Kidney (tissue), 14 donors: ENCODE data around the gene B4GAT1. TPM values are rescaled to one million over a fixed set of nuclear protein-coding genes. Genes with fewer than 3 reads are reported as not detected.

Source experiments
- DNase-seq, 5 donors: peaks; one replicate each; pipeline ENCODE4 v3.0.0-alpha.2; 2013 to 2020
- FAIRE-seq: peaks from 2 replicates; lab custom pipeline; 2012; peaks lifted over from hg19 to GRCh38; lab: Jason Lieb, UNC
- H3K27ac ChIP-seq, 2 donors: one replicate each; pipeline ENCODE4 v1.7.0; 2013; ENCODE audit warnings: low read depth in 2 of 2, low read length in 2 of 2, inconsistent platforms in 1 of 2
- H3K27me3 ChIP-seq: one replicate; pipeline ENCODE4 v1.7.1; 2013; ENCODE audit warnings: low read length, inconsistent platforms; ENCODE audit not compliant: control insufficient read depth, insufficient read depth
- H3K36me3 ChIP-seq, 3 donors: one replicate each; pipeline versions ENCODE4 v1.7.0 to v1.7.1; 2013; ENCODE audit warnings: low read length in 3 of 3, control low read depth in 1 of 3, inconsistent platforms in 1 of 3; ENCODE audit not compliant: insufficient read depth in 3 of 3, control insufficient read depth in 2 of 3
- H3K4me1 ChIP-seq, 3 donors: one replicate each; pipeline versions ENCODE4 v1.7.0 to v1.7.1; 2013; ENCODE audit warnings: low read length in 3 of 3, inconsistent platforms in 1 of 3, low read depth in 1 of 3; ENCODE audit not compliant: control insufficient read depth in 2 of 3, insufficient read depth in 2 of 3
- H3K4me3 ChIP-seq, 3 donors: one replicate each; pipeline versions ENCODE4 v1.7.0 to v1.8.1; 2013; ENCODE audit warnings: low read length in 3 of 3, control low read depth in 1 of 3, inconsistent platforms in 1 of 3
- H3K9ac ChIP-seq, 3 donors: one replicate each; pipeline versions ENCODE4 v1.7.0 to v1.7.1; 2013; ENCODE audit warnings: low read length in 3 of 3, control low read depth in 1 of 3, inconsistent platforms in 1 of 3
- H3K9me3 ChIP-seq, 3 donors: one replicate each; pipeline versions ENCODE4 v1.7.0 to v1.7.1; 2013; ENCODE audit warnings: low read length in 3 of 3, control low read depth in 1 of 3, inconsistent platforms in 1 of 3; ENCODE audit not compliant: control insufficient read depth in 2 of 3, insufficient read depth in 1 of 3
- intact Hi-C: fragments of 100-400 bp; cut with DNase I; formaldehyde crosslinking; loops from one replicate; pipeline ENCODE4 v1.11.1; 2022
- polyA plus RNA-seq: library from polyadenylated mRNA; stranded (reverse); fragments of 350-450 nt; fragmentation: Illumina TruSeq; extraction: RNeasy Lipid Tissue Mini Kit (QIAGEN cat#74804); gene quantifications from one replicate; pipeline ENCODE4 v1.2.3, GENCODE V29; 2014; ENCODE audit warnings: low read depth, low replicate concordance; ENCODE audit not compliant: insufficient read depth
- total RNA-seq: library from RNA; stranded (reverse); fragmentation: NEBNext Ultra II Directional; extraction: Animal tissue kit (Norgen Biotek cat#: 25700); gene quantifications from one replicate; pipeline ENCODE4 v1.2.1, GENCODE V29; 2021
- TF ChIP-seq, protein P1 (sequence below): IDR thresholded peaks from 3 replicates; pipeline ENCODE4 v1.5.1; 2012; ENCODE audit warnings: mild to moderate bottlenecking, moderate library complexity, borderline replicate concordance; ENCODE audit not compliant: insufficient read depth; ENCODE audit errors: extremely low read depth
- donor health status: control.
- donor health status: control.
- donor health status: control.
- donor health status: control.
- donor health status: control.
- donor health status: DM: yes; HTN: yes; CAD: no.
- donor health status: Normal renal cell carcinoma (clear cell type).

The B4GAT1 gene
- total and polyA plus RNA-seq, 2 donors from 2014 or later, result 21.7 to 59.9 TPM

- H3K9ac ChIP-seq, result no peak overlapping the region
Measured at GRCh38 chr11:66343176-66343575, 4.3 kb downstream of the B4GAT1 start.

GRCh38 chr11:66341502-66342126 lies 5.8 kb downstream of the B4GAT1 start:
- intact Hi-C loops, result no loop called here
- H3K27me3 ChIP-seq, result no peaks in the 10 kb centered on the region
- no peak overlapping the region for H3K9ac ChIP-seq
- FAIRE-seq (no peak), DNase-seq (peak in 1 of 5 donors; percentile 51)
- H3K9me3 ChIP-seq, result no peaks in the 10 kb centered on the region
- H3K4me3 ChIP-seq, result no peak overlapping the region
- peaks cover 0 to 22% (median 20%) of the 10 kb centered on the region in 3 donors for H3K36me3 ChIP-seq
- H3K27ac ChIP-seq, result no peak overlapping the region
- H3K4me1 ChIP-seq, result peaks cover 2 to 24% (median 21%) of the 10 kb centered on the region in 3 donors
- TF ChIP-seq, protein P1, sequence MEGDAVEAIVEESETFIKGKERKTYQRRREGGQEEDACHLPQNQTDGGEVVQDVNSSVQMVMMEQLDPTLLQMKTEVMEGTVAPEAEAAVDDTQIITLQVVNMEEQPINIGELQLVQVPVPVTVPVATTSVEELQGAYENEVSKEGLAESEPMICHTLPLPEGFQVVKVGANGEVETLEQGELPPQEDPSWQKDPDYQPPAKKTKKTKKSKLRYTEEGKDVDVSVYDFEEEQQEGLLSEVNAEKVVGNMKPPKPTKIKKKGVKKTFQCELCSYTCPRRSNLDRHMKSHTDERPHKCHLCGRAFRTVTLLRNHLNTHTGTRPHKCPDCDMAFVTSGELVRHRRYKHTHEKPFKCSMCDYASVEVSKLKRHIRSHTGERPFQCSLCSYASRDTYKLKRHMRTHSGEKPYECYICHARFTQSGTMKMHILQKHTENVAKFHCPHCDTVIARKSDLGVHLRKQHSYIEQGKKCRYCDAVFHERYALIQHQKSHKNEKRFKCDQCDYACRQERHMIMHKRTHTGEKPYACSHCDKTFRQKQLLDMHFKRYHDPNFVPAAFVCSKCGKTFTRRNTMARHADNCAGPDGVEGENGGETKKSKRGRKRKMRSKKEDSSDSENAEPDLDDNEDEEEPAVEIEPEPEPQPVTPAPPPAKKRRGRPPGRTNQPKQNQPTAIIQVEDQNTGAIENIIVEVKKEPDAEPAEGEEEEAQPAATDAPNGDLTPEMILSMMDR, result no peak

More at GRCh38 chr11:66343176-66343575, 4.3 kb downstream of the B4GAT1 start:
- Histone ChIP-seq H3K36me3 (peaks cover 0 to 22% (median 20%) of the 10 kb centered on the region in 3 donors), H3K27me3 (no peaks in the 10 kb centered on the region), H3K4me1 (peaks cover 0 to 27% (median 22%) of the 10 kb centered on the region in 3 donors), H3K9me3 (no peaks in the 10 kb centered on the region), H3K27ac (no peak overlapping the region), H3K4me3 (no peak overlapping the region)
- TF ChIP-seq, protein P1, result no peak
- peak in 1 of 5 donors; percentile 20 for DNase-seq
- intact Hi-C loops, result no loop called here
- no peak for FAIRE-seq

- FAIRE-seq, result no peak
- peaks cover 2 to 20% (median 13%) of the 10 kb centered on the region in 3 donors for H3K4me1 ChIP-seq
- H3K27me3 ChIP-seq, result no peaks in the 10 kb centered on the region
- H3K27ac ChIP-seq, result no peak overlapping the region
- no peak overlapping the region for H3K9ac ChIP-seq
- peak in 1 of 5 donors; percentile 60 for DNase-seq
- TF ChIP-seq, protein P1, result no peak
- intact Hi-C loops, result no loop called here
- H3K36me3 ChIP-seq, result peaks cover 0 to 22% (median 20%) of the 10 kb centered on the region in 3 donors
- H3K9me3 ChIP-seq, result no peaks in the 10 kb centered on the region
- no peak overlapping the region for H3K4me3 ChIP-seq
Measured at GRCh38 chr11:66340596-66341501, 6.6 kb downstream of the B4GAT1 start.
